ENCODE data around the gene XXYLT1.
"Not testable (repeated sequence)": the region's sequence is repeated elsewhere in the genome, so short reads cannot be mapped to it uniquely, and the experiment has no call there.

Gene XXYLT1

DNA sequence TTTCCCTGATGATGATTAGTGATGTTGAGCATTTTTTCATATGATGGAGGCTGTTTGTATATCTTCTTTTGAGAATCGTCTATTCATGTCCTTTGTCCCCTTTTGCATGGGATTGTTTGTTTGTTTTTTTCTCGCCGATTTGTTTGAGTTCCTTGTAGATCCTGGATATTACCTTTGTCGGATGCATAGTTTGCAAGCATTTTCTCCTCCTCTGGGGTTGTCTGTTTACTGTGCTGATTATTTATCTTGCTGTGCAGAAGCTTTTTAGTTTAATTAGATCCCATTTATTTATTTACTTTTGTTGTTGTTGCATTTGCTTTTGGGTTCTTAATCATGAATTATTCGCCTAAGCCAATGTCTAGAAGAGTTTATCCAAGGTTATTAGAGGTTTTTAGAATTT, 232.8 kb downstream of the XXYLT1 start:
- no peak for DNase-seq

DNA sequence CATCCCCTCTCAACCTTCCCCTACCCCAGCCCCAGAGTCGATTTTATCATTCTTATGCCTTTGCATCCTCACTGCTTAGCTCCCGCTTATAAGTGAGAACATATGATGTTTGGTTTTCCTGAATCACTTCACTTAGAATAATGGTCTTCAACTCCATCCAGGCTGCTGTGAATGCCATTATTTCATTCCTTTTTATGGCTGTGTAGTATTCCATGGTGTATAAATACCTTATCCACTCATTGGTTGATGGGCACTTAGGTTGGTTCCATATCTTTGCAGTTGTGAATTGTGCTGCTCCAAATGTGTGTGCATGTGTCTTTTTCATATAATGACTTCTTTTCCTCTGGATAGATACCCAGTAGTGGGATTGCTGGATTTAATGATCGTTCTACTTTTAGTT, 233.4 kb downstream of the XXYLT1 start:
- DNase-seq: not testable (repeated sequence)

DNA sequence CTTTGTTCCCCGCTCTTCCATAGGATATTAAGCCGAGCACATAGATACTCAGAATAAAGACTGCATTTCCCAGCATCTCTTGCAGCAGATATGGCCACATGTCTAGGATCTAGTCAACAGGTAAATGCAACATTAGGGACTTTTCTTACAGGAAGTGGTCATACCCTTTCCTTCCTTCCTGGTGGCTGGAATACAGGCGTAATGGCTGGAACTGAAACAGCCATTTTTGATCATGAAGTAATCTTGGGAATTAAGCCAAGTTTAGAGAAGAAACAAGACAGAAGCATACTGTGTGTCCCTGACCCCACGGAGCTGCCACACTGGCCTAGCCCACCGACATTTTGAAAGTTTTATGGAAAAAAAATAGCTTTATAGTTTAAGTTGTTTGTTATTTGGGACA, 234.0 kb downstream of the XXYLT1 start:
- no peak for DNase-seq

DNA sequence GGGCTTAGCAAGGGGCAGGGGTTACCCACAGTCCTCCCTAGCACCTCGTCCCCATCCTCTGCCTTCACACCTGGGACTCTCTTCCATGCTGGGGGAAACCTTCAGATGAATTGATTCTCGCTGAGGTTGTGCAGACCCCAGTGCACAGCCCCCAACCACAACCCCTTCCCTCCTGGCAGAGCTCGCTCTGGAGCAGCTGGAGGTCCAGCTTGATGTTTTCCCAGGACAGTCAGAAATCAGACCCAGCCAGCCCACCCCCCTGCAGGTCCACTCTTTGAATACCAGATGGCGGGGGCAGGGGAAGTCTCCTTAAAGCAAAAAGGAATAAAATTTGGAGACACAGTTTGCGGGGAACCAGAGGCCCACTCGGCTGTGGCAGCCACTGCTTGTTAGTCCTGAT, 234.4 kb downstream of the XXYLT1 start:
- DNase-seq: no peak

- DNase-seq: no peak
Observed at GRCh38 chr3:195036203-195036505, 234.8 kb downstream of the XXYLT1 start.

GRCh38 chr3:195035345-195036202, 235.4 kb downstream of the XXYLT1 start:
- DNase-seq: peak in 2 of 3 donors; percentile 13 to 41

DNA sequence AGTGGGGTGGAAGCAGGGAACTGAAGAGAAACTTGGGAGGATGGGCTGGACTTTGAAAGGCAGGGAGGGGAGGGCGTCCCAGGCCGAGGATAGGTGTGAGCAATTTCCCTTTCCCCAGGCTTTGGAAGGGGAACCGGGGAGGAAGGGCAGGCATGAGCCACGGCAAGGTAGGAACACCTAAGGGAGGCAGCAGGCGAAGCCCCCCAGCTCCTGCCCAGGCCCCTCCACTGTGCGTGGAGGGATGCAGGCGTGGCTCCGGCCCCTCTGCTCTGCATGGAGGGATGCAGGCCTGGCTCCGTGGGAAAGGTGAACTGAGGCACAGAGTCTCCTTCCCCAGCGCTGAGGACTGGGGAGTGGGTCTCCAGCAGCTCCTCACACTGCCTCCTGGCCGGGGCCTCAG, 236.4 kb downstream of the XXYLT1 start:
- DNase-seq: no peak

GRCh38 chr3:195034101-195034500, 236.9 kb downstream of the XXYLT1 start:
- DNase-seq: no peak

GRCh38 chr3:195033531-195034091, 237.3 kb downstream of the XXYLT1 start:
- DNase-seq: no peak

DNA sequence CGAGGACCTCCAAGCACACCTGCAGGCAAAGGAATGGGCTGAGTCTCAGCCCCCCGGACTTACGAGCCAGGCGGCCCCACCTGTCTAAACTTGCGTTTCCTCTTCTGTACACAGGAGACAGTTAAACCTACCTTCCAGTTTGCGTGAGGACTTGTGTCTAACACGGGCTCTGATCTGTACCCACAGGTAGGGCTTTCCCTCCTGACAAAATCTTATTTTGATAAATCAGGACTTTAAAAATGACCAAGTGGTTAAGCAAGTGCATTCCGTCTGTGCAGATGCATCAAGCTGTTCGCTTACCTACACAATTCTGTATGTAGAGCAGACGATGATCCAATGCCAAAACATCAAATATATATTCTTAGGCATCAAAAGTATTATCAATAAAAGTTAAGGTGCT, 238.0 kb downstream of the XXYLT1 start:
- no peak for DNase-seq

- DNase-seq: no peak
Observed at GRCh38 chr3:195032106-195032759, 238.7 kb downstream of the XXYLT1 start.

DNA sequence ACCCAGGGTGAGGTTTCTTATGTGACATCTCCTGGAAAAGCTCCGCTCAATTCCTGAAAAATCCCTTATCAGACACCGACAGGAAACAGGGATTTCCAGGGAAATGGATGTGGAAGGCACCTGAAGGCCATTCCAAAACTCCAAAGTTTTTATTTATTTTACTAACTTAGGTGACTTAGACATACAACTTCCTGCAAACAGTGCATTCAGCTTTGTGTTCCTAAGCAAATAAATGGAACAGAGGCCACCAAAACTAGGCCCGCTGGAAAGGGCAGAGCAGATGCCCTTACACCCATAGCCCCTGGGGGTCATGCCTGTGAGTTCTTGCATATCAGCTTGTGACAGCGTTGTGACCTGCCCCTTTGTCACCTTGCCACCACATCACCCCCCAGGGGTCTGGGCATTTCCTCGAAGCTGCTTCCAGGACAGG, 239.4 kb downstream of the XXYLT1 start:
- DNase-seq: no peak

DNA sequence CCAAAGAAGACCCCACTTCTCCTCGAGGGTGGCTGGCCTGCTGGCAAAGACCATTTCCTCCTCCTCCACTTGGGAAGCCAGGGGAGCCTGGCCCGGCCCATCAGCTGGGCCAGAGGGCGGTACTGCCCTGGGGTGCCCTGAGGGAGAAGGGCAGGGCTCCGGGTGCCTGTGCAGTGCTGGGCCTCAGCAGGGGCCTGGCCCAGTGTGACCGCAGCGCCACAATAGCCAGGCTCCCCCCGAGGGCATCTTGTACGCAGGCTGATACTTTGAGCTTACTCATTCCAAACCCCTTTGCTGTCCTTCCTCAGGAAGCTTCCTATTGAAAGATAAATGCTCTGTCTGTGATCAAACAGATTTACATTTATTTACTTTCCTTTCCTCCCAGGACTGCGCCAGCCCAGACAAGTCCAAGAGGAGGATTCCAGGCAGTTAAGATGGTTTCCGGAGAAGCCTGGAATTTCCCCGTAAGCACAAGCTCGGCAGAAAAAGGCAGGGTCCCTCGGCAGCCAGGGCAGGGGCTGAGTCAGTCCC, 240.1 kb downstream of the XXYLT1 start:
- no peak for DNase-seq

DNA sequence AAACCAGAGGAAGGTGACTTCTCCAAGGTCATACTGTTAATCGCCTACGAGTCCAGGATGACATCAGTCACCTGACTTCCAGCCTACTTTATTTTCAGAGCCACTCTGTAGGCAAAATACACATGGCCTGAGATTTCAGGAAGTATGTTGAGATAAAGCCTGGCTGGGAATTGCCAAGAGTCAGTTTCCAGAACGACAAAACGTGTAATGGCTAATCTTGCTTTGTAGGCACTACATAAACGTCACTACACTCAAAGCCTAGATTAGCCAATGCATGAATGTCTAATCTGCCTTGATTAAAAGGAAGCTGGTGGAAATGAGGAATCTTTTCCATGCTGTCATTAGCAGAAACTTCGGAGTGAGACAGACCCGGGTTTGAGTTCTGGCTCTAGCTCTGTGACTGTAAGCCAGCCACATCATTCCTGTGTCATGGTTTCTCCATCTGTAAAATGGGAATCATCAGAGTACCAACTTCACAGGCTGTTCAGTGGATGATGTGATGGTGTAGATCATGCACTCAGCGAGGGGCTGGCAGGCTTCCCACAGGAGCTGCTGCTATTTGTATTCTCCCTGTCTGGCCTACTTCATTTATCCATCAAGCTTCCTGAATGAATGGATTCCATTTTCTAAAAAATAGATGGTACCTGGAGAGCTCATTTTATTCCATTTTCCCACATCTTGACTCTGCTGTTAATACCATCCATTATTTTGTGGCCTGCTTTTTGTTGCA, 241.9 kb downstream of the XXYLT1 start:
- DNase-seq: peak; percentile 78 to 87 (median 81)

GRCh38 chr3:195025884-195026200, 245.1 kb downstream of the XXYLT1 start:
- no peak for DNase-seq

- peak; percentile 55 to 62 (median 61) for DNase-seq
Observed at GRCh38 chr3:195025056-195025883, 245.7 kb downstream of the XXYLT1 start.

GRCh38 chr3:195023989-195024388, 247.0 kb downstream of the XXYLT1 start:
- no peak for DNase-seq

DNA sequence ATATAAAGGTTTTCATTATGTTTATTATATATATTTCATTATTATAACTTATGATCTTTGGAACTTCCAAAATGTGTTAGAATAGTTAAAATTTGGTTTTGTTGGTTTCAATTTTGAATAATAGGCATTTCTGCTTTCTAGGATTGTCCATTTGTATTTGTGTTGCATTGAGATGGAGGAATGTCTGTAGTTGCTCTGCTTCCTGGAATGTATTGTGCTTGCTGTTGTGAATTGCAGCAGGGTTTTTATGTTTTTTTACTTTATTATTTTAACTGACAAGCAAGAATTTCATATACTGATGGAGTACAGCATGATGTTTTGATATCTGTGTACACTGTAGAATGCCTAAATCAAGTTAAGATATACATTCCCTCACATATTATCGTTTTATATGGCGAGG, 247.4 kb downstream of the XXYLT1 start:
- no peak for DNase-seq

- DNase-seq: no peak
Observed at GRCh38 chr3:195021692-195022091, 249.3 kb downstream of the XXYLT1 start.

- no peak for DNase-seq
Observed at GRCh38 chr3:195020921-195021320, 250.0 kb downstream of the XXYLT1 start.

GRCh38 chr3:195020185-195020584, 250.8 kb downstream of the XXYLT1 start:
- DNase-seq: no peak

DNA sequence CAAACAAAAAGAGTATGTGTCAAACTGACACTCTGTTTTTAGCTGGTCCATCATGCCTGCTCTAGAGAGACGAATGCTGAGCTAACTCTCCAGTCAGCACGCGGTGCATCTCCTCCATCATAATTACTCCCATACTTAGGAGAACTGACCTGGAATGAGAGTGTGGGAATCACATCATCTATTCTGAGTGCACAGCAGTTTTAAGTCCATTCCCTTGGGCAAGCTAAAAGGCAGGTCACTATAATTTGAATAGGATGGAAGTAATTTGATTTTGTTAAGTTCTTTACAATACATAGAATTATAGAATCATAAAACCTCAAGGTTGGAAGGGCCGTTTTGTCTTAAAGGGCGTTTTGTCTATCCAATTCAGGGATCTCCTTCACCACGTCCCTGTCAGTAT, 251.6 kb downstream of the XXYLT1 start:
- DNase-seq: no peak

Measured in suppressor macrophage treated with lipopolysaccharide for 1 hour (primary cell).